Body of pancreas (tissue), 4 donors: ENCODE measurements around the gene AKAP11. TPM values are rescaled to one million over a fixed set of nuclear protein-coding genes. Genes with fewer than 3 reads are reported as not detected.

ENCODE experiments used
- ATAC-seq: fragments of 150-250 bp; one replicate; pipeline ENCODE4 v1.9.1; 2016
- DNase-seq, 4 donors: peaks; one replicate each; pipeline ENCODE4 v3.0.0-alpha.2; 2019
- H3K27ac ChIP-seq, 4 donors: fragments of 200-600 bp; sonication (generic); 1 replicate in 3 of 4; 2 replicates in 1 of 4; pipeline versions ENCODE4 v1.5.1 to v1.6.1; 2016 to 2019; ENCODE audit warnings: mild to moderate bottlenecking in 1 of 4, mixed read lengths in 1 of 4, moderate library complexity in 1 of 4
- H3K27me3 ChIP-seq, 2 donors: fragments of 200-600 bp; sonication (generic); one replicate each; pipeline ENCODE4 v1.6.0; 2016; ENCODE audit warnings: mild to moderate bottlenecking in 1 of 2
- H3K36me3 ChIP-seq, 2 donors: fragments of 200-600 bp; sonication (generic); replicated peaks in 1 of 2; 2 replicates each; pipeline ENCODE4 v1.5.1; 2016; ENCODE audit warnings: low read depth in 2 of 2; ENCODE audit not compliant: insufficient read depth in 1 of 2
- H3K4me1 ChIP-seq: fragments of 200-600 bp; sonication (generic); one replicate; pipeline ENCODE4 v1.6.0; 2016
- H3K4me3 ChIP-seq, 2 donors: fragments of 200-600 bp; sonication (generic); 1 replicate in 1 of 2; 2 replicates in 1 of 2; pipeline ENCODE4 v1.5.1; 2016 to 2019
- H3K9me3 ChIP-seq, 3 donors: fragments of 200-600 bp; sonication (generic); 1 replicate in 2 of 3; 2 replicates in 1 of 3; pipeline ENCODE4 v1.5.1; 2016
- POLR2A ChIP-seq, 3 donors: fragments of 450-650 bp; IDR thresholded peaks; one replicate each; pipeline ENCODE4 v1.6.1; 2016; ENCODE audit warnings: antibody characterized with exemption in 3 of 3, mild to moderate bottlenecking in 2 of 3
- WGBS, 2 donors: methylation state at CpG; one replicate each; pipeline ENCODE4 v1.1.5; 2017; 5-methylcytosine and 5-hydroxymethylcytosine counted together
- intact Hi-C: fragments of 100-400 bp; cut with DNase I; formaldehyde crosslinking; loops from one replicate; pipeline ENCODE4 v1.15.1; 2023
- total RNA-seq, 2 donors: library from RNA; depleted of rRNA; stranded (reverse); fragments of >200 nt; gene quantifications; one replicate each; pipeline ENCODE4 v1.1.0, GENCODE V29; 2016
- TF ChIP-seq, protein P1 (sequence below), 7 experiments: fragments of 450-650 bp in 4 of 7; fragments of 200-600 bp in 3 of 7; sonication (generic) in 3 of 7; IDR thresholded peaks; one replicate each; pipeline ENCODE4 v1.5.1; 2016 to 2019; ENCODE audit warnings: antibody characterized with exemption in 7 of 7

Gene AKAP11
- total RNA-seq, 2 donors from 2014 or later = 12.5 to 17.9 TPM

DNA sequence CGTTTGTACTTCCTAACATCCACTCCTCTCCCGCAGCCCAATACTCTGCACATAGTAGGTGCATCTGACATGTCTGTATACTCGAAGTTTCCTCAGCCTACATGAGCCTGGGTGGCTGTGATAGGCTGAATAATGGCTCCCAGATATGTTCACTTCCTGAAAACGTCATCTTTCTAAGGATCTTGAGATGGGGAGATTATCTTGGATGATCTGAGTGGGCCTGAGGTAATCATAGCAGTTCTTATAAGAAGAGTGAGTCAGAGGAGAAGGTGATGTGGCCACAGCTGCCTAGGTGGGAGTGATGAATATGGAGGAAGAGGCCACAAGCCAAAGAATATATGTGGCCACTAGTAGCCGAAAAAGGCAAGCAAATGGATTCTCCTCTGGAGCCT, 84.2 kb downstream of the AKAP11 start:
- H3K4me1 ChIP-seq = no peaks in the 10 kb centered on the region
- ATAC-seq (no peak), DNase-seq (no peak)
- H3K27me3 ChIP-seq = no peaks in the 10 kb centered on the region
- WGBS, 2 donors = 71 to 74% methylated on average over 5 of the region's 5 CpGs
- no peaks in the 10 kb centered on the region for H3K36me3 ChIP-seq
- no peak overlapping the region for H3K27ac ChIP-seq
- intact Hi-C loops = no loop called here
- H3K4me3 ChIP-seq = no peak overlapping the region
- H3K9me3 ChIP-seq = no peaks in the 10 kb centered on the region
- TF ChIP-seq POLR2A (IDR thresholded peaks at IDR 0.05) = no peak
- TF ChIP-seq, protein P1, sequence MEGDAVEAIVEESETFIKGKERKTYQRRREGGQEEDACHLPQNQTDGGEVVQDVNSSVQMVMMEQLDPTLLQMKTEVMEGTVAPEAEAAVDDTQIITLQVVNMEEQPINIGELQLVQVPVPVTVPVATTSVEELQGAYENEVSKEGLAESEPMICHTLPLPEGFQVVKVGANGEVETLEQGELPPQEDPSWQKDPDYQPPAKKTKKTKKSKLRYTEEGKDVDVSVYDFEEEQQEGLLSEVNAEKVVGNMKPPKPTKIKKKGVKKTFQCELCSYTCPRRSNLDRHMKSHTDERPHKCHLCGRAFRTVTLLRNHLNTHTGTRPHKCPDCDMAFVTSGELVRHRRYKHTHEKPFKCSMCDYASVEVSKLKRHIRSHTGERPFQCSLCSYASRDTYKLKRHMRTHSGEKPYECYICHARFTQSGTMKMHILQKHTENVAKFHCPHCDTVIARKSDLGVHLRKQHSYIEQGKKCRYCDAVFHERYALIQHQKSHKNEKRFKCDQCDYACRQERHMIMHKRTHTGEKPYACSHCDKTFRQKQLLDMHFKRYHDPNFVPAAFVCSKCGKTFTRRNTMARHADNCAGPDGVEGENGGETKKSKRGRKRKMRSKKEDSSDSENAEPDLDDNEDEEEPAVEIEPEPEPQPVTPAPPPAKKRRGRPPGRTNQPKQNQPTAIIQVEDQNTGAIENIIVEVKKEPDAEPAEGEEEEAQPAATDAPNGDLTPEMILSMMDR (IDR thresholded peaks at IDR 0.05) = no peak

DNA sequence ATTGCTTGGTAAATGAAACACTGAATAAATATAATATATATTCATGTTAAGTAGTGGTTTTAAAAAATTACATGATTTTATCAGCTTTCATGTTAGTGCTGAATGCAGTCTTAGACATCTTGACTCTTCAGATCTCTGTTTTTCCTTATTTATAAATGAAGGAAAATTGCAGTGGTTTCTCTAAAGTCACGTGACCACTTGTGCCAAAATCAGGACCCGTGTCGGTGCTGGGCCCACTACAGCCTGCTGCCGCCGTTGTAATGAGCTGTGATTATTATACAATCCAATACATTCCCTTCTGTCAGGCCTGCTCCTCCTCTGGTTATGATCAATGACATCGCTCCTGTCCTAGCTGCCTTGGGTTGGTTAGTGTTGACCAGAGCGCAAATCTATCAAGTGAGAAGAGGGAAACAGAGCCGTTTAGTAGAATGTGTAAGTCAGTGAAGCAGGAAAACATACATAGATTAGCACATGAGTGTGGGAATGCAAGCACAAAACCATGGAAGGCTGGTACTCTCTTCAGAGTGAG, 88.2 kb downstream of the AKAP11 start:
- Histone ChIP-seq H3K27me3 (no peaks in the 10 kb centered on the region), H3K4me1 (no peaks in the 10 kb centered on the region), H3K27ac (no peak overlapping the region), H3K4me3 (no peak overlapping the region), H3K36me3 (no peaks in the 10 kb centered on the region), H3K9me3 (no peaks in the 10 kb centered on the region)
- 75 to 83% methylated on average over 8 of the region's 8 CpGs for WGBS, 2 donors
- intact Hi-C loops = no loop called here
- ATAC-seq = no peak
- no peak for DNase-seq
- TF ChIP-seq POLR2A (IDR thresholded peaks at IDR 0.05) = no peak
- TF ChIP-seq, protein P1 (IDR thresholded peaks at IDR 0.05) = no peak

DNA sequence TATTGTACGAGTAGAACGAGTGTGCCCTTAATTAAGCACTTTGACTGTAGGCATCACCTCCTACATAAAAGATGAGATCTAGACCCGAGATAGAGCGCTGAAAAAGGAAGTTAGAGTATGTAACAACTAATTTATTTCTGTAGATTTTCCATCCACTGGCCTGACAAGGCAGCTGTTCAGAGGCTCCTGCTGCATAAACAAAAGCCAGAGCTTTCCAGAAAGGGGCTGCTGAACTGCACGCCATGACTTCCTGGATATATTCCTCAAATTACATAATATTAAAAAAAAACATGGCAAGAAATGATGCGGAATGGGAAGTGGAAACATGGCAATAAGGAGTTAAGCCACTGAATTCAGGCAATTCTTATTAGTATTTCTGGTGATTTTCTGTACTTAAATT, 89.7 kb downstream of the AKAP11 start:
- intact Hi-C loops = no loop called here
- ATAC-seq (no peak), DNase-seq (no peak)
- Histone ChIP-seq H3K4me1 (no peaks in the 10 kb centered on the region), H3K9me3 (no peaks in the 10 kb centered on the region), H3K27ac (no peak overlapping the region), H3K36me3 (no peaks in the 10 kb centered on the region), H3K27me3 (no peaks in the 10 kb centered on the region), H3K4me3 (no peak overlapping the region)
- 67 to 73% methylated on average over 6 of the region's 6 CpGs for WGBS, 2 donors
- TF ChIP-seq, protein P1 (IDR thresholded peaks at IDR 0.05) = no peak
- TF ChIP-seq POLR2A (IDR thresholded peaks at IDR 0.05) = no peak

DNA sequence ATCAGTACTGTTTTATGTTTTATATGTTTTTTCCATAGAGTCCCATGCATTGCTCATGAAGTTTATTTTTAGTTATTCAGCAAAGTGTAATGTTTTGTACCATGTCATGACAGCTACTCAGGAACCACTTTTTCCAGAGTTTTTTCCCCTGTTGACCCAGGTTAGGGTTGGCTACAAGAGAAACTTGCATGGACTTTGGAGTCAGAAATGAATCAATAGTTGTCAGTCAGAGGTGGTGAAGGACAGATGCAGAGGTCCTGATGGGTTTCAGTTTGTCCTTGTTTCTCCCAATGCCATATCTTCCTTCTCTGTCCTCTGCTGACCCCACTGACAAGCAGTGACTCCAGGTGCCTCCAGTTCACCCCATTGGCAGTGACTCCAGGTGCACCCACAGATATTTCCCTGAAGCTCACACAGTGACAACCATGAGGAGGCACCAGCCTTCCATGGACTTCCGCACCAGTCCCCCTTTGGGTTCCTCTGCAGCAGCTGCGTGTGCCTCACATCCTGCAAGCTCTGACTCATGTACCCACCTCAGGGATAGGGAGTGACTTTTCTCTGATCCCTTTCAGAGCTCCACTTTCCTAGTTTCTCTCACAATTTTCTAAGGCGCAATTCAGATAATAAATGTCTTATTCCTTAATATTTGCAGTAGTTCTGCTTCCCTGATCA, 92.1 kb downstream of the AKAP11 start:
- Histone ChIP-seq H3K4me1 (no peaks in the 10 kb centered on the region), H3K36me3 (no peaks in the 10 kb centered on the region), H3K9me3 (no peaks in the 10 kb centered on the region), H3K27me3 (no peaks in the 10 kb centered on the region), H3K27ac (no peak overlapping the region), H3K4me3 (no peak overlapping the region)
- no peak for DNase-seq
- no peak for TF ChIP-seq POLR2A (IDR thresholded peaks at IDR 0.05)
- TF ChIP-seq, protein P1 (IDR thresholded peaks at IDR 0.05) = no peak
- ATAC-seq = no peak
- intact Hi-C loops = no loop called here
- WGBS, 2 donors = 80 to 83% methylated on average over 3 of the region's 3 CpGs

DNA sequence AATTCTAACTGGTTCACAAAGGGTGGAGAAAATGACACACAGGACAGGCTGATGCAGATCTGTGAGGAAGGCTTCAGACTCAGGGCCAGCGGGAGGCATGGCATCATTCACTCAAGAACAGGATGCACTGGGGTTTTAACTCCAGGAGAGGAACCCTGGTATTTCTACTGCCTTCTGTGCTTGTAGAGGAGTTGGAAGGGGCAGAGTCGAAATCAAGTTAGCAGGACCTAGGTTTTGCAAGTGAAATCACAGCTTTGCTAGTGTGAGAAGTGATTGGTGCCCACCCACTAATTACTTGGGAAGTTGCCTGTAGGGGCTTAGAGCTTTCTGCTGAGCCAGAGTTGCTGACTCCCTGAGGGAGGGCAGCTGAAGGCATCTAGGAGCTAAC, 92.7 kb downstream of the AKAP11 start:
- Histone ChIP-seq H3K9me3 (no peaks in the 10 kb centered on the region), H3K4me3 (no peak overlapping the region), H3K36me3 (no peaks in the 10 kb centered on the region), H3K4me1 (no peaks in the 10 kb centered on the region), H3K27me3 (no peaks in the 10 kb centered on the region), H3K27ac (no peak overlapping the region)
- TF ChIP-seq, protein P1 (IDR thresholded peaks at IDR 0.05) = no peak
- TF ChIP-seq POLR2A (IDR thresholded peaks at IDR 0.05) = no peak
- DNase-seq (no peak), ATAC-seq (no peak)
- WGBS, 2 donors = 23 to 33% methylated on average over 2 of the region's 2 CpGs
- intact Hi-C loops = no loop called here
